Activated CD8-positive, alpha-beta T cell treated with anti-CD3 and anti-CD28 coated beads for 36 hours (primary cell): ENCODE results near the gene KAT2B. TPM values are rescaled to one million over a fixed set of nuclear protein-coding genes. Genes with fewer than 3 reads are reported as not detected.

Experiments
- ATAC-seq: fragments of 200-7000 bp; cut with Tn5 transposase; one replicate; pipeline ENCODE4 v1.10.0; 2021; ENCODE audit warnings: mild to moderate bottlenecking, moderate library complexity
- CTCF ChIA-PET: fragments of 350-600 bp; sonication (Branson Sonifier 250); formaldehyde crosslinking; loops from one replicate; lab custom pipeline; 2021; ENCODE audit warnings: antibody characterized with exemption; lab: Charles Lee
- POLR2A ChIA-PET: fragments of 350-600 bp; sonication (Branson Sonifier 250); formaldehyde crosslinking; loops from one replicate; lab custom pipeline; 2021; ENCODE audit warnings: antibody characterized with exemption; lab: Charles Lee
- DNase-seq: peaks from one replicate; pipeline ENCODE4 v3.0.0-alpha.2; 2020
- H3K27ac Mint-ChIP-seq: one replicate; pipeline ENCODE4 v1.8.0; 2021; ENCODE audit warnings: mild to moderate bottlenecking, mixed read lengths
- H3K27me3 Mint-ChIP-seq: one replicate; pipeline ENCODE4 v1.8.0; 2021; ENCODE audit warnings: mixed read lengths
- H3K36me3 Mint-ChIP-seq: one replicate; pipeline ENCODE4 v1.8.0; 2021; ENCODE audit warnings: low read depth, mixed read lengths
- H3K4me1 Mint-ChIP-seq: one replicate; pipeline ENCODE4 v1.8.0; 2021; ENCODE audit warnings: low read depth, mixed read lengths
- H3K4me3 Mint-ChIP-seq: one replicate; pipeline ENCODE4 v1.8.0; 2021; ENCODE audit warnings: mild to moderate bottlenecking, moderate library complexity, mixed read lengths
- H3K9me3 Mint-ChIP-seq: one replicate; pipeline ENCODE4 v1.8.0; 2021; ENCODE audit warnings: mixed read lengths
- CTCF ChIP-seq: fragments of 200-600 bp; IDR thresholded peaks from one replicate; pipeline ENCODE4 v1.8.0; 2022; ENCODE audit warnings: antibody characterized with exemption, mild to moderate bottlenecking
- intact Hi-C: fragments of 100-400 bp; cut with micrococcal nuclease; formaldehyde crosslinking; loops from one replicate; pipeline ENCODE4 v1.10.0; 2022
- total RNA-seq, 2 experiments: library from RNA; stranded (reverse); gene quantifications; one replicate each; pipeline ENCODE4 v1.2.3, GENCODE V29; 2021

The KAT2B gene
- total RNA-seq = 10 to 100 TPM; 18.6 to 28.8 TPM

- intact Hi-C loops = loop anchor here (1.0 to 10.0 kb wide), 5 partner anchors 62 to 147 kb away; partner anchors contain the start of genes EFHB, RAB5A and SGO1
- peak within 1 kb of the TSS; percentile 93 for H3K4me3 Mint-ChIP-seq
- H3K36me3 Mint-ChIP-seq = no peaks in the 10 kb centered on the region
- H3K27ac Mint-ChIP-seq = peak within 1 kb of the TSS; percentile 95
- ChIA-PET CTCF (interaction anchor here (0.7 to 1.5 kb wide), 5 partner anchors 10 to 154 kb away, joined by 3 to 6 read pairs (median 3); no protein-coding TSS in a partner anchor), POLR2A (interaction anchor here (1.3 to 2.8 kb wide), 3 partner anchors 15 to 146 kb away, joined by 5 to 17 read pairs (median 11); partner anchors contain the start of gene SGO1)
- H3K9me3 Mint-ChIP-seq = no peaks in the 10 kb centered on the region
- ATAC-seq = peak; percentile 77
- TF ChIP-seq CTCF = peak; percentile 69
- no peaks in the 10 kb centered on the region for H3K27me3 Mint-ChIP-seq
- H3K4me1 Mint-ChIP-seq = peaks cover 50% of the 10 kb centered on the region
- peak; percentile 87 for DNase-seq
Observed at GRCh38 chr3:20039765-20040547, at the start of gene KAT2B. Gene KAT2B (plus strand): TSS chr3:20040446. CDS start chr3:20040478, 32 bp downstream.

DNA sequence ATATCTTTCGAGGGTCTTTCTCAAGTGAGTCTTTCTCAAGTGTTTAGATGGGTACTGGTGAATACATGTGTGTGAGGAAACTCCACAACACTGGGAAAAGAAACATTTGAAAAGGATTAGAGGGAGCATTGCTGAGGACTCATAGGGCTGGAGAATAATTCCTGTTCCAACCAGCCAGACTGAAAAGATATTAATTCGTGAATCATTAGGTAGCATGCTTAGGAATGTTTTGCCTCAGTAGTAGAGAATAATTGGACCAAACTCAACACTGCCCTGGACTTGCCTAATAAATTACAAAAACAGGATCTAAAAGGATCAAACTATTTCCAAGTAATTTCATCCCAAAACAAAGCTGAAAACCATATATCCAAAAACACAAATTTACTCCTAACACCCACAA lies 45.5 kb upstream of the KAT2B start:
- Mint-ChIP-seq H3K27ac (no peak overlapping the region), H3K9me3 (no peaks in the 10 kb centered on the region), H3K4me1 (no peaks in the 10 kb centered on the region), H3K36me3 (no peaks in the 10 kb centered on the region), H3K27me3 (no peaks in the 10 kb centered on the region), H3K4me3 (no peak overlapping the region)
- CTCF ChIA-PET = no interaction called here
- POLR2A ChIA-PET = no interaction called here
- intact Hi-C loops = no loop called here
- TF ChIP-seq CTCF = no peak
- no peak for DNase-seq
- no peak for ATAC-seq

GRCh38 chr3:19997502-19997901 lies 42.7 kb upstream of the KAT2B start:
- H3K27ac Mint-ChIP-seq = no peak overlapping the region
- H3K4me1 Mint-ChIP-seq = no peaks in the 10 kb centered on the region
- ChIA-PET CTCF (no interaction called here), POLR2A (no interaction called here)
- no peak overlapping the region for H3K4me3 Mint-ChIP-seq
- no peaks in the 10 kb centered on the region for H3K27me3 Mint-ChIP-seq
- ATAC-seq (no peak), DNase-seq (no peak)
- TF ChIP-seq CTCF = no peak
- no peaks in the 10 kb centered on the region for H3K9me3 Mint-ChIP-seq
- H3K36me3 Mint-ChIP-seq = no peaks in the 10 kb centered on the region
- intact Hi-C loops = no loop called here

DNA sequence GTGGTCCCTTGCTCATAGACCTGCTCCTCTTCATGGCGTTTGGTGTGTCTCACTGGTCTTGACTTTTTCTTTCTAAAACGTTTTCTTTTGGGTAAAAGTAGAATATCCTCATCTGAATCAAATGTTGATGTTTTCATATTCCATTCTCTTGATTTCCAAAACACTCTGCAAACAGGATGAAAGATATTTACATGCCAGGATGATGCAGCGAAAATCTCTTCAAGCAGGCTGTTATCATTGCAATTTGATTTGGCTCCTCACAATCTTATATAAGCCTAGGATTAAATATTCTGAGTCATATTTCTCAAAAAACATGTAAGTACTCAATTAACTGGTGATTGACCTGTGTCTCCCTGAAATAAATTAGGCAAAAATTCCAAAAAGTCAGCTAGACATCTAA lies 38.3 kb upstream of the KAT2B start:
- no peaks in the 10 kb centered on the region for H3K36me3 Mint-ChIP-seq
- H3K27me3 Mint-ChIP-seq = no peaks in the 10 kb centered on the region
- H3K9me3 Mint-ChIP-seq = no peaks in the 10 kb centered on the region
- intact Hi-C loops = no loop called here
- TF ChIP-seq CTCF = no peak
- ChIA-PET POLR2A (interaction anchor here (0.6 kb wide), 1 partner anchor 12 kb away, joined by 3 read pairs; no protein-coding TSS in a partner anchor), CTCF (no interaction called here)
- H3K4me3 Mint-ChIP-seq = no peak overlapping the region
- no peak for ATAC-seq
- DNase-seq = no peak
- no peak overlapping the region for H3K27ac Mint-ChIP-seq
- H3K4me1 Mint-ChIP-seq = no peaks in the 10 kb centered on the region

GRCh38 chr3:20007960-20008359 lies 32.3 kb upstream of the KAT2B start:
- no peak overlapping the region for H3K27ac Mint-ChIP-seq

More at GRCh38 chr3:20007960-20008359, 32.3 kb upstream of the KAT2B start:
- Mint-ChIP-seq H3K27me3 (no peaks in the 10 kb centered on the region), H3K4me1 (no peaks in the 10 kb centered on the region), H3K9me3 (no peaks in the 10 kb centered on the region), H3K4me3 (no peak overlapping the region), H3K36me3 (no peaks in the 10 kb centered on the region)
- ATAC-seq (no peak), DNase-seq (no peak)
- ChIA-PET POLR2A (no interaction called here), CTCF (no interaction called here)
- TF ChIP-seq CTCF = no peak
- intact Hi-C loops = no loop called here
